Thoracic aorta endothelial cell (primary cell): ENCODE data around the gene PDK1. TPM values are rescaled to one million over a fixed set of nuclear protein-coding genes. Genes with fewer than 3 reads are reported as not detected.

Source experiments
- small RNA-seq: library from RNA; depleted of rRNA; stranded (forward); fragments of <200 nt; gene quantifications from one replicate; pipeline ENCODE3, GENCODE V24; 2012
- total RNA-seq: library from RNA; depleted of rRNA; stranded (reverse); fragments of >200 nt; gene quantifications from 2 replicates; pipeline ENCODE4 v1.2.3, GENCODE V29; 2012

The PDK1 gene
- 18.5 and 19.9 TPM in 2 replicates for total RNA-seq

DNA sequence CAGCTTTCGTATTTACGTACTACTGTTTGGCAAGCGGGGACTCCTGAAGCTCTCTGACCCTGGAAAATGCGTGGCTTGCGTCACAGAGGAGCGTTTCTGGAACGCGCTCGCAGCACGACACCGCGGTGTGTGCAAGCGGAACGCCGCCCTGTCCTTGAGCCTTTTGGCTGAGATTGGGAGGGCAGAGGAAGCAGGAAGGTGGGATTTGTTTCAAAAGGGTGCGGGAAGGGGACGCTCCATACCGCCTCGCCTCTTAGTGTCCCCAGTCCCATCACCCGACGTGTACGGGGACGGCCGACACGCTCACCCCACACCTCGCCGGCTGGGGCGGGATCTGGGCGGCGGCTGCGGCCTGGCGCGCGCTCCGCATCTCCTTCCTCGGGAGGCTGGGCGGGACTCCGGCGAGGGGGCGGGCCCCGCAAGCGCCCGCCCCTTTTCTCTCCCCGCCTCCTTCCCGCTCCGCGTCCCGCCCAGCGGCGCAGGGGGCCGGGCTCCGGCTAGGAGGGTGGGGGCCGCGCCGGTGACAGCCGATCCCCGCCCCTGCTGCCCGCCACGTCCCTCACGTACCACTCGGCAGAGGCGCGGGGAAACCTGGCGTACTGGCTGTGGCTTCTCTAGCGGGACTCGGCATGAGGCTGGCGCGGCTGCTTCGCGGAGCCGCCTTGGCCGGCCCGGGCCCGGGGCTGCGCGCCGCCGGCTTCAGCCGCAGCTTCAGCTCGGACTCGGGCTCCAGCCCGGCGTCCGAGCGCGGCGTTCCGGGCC is at the start of gene PDK1:
PDK1 (plus strand) TSS at position 569 of the 762 bp plus-strand sequence; CDS start at position 630, 61 bp downstream.

Small RNAs within 50 kb of the gene (small RNA-seq; reads per million reads assigned to genes)
- not detected for gene RF00019

Other genes starting within 250 kb of the PDK1 start
- gene ITGA6, start 128.5 kb upstream of the PDK1 start, total RNA-seq = 350 and 584 TPM in 2 replicates
- gene RAPGEF4, start 179.8 kb downstream of the PDK1 start, total RNA-seq = 4.5 and 11.6 TPM in 2 replicates